ENCODE results near the gene RFNG.
A peak's percentile ranks its signal among the peaks of the same experiment; 100 is the strongest.

DNA sequence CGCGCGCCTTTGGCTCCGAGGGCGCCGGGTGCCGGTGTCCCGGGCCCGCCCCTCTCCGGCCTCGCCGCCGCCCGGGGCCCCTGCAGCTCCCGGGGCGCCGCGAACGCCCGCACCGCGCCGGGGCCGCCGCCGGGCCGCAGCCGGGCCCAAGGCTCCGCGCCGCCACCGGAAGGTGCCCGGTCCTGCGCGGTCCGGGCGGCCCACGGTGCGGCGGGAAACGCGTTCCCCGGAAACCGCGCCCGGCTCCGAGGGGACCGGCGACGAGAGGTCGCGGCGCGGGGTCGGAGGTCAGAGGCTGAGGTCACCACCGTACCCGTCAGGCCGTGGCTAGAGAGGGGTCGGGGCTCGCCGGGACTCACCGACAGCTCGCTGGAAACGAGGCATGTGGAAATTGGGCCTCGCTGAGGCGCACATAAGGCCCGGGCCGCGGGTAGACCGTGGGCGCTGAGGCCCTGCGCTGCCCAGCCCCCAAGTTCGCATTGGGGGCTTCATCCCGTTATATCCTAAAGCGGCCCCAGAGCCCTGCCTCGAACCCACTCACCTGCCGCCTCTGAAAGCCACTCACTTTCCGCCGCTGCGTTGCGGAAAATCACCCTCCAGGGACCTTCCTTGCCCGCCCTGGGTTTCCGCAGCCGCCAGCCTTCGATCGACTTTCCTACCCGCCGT lies 14.2 kb upstream of the RFNG start, which contains the start of gene DUS1L:
- TF ChIP-seq, protein P1, sequence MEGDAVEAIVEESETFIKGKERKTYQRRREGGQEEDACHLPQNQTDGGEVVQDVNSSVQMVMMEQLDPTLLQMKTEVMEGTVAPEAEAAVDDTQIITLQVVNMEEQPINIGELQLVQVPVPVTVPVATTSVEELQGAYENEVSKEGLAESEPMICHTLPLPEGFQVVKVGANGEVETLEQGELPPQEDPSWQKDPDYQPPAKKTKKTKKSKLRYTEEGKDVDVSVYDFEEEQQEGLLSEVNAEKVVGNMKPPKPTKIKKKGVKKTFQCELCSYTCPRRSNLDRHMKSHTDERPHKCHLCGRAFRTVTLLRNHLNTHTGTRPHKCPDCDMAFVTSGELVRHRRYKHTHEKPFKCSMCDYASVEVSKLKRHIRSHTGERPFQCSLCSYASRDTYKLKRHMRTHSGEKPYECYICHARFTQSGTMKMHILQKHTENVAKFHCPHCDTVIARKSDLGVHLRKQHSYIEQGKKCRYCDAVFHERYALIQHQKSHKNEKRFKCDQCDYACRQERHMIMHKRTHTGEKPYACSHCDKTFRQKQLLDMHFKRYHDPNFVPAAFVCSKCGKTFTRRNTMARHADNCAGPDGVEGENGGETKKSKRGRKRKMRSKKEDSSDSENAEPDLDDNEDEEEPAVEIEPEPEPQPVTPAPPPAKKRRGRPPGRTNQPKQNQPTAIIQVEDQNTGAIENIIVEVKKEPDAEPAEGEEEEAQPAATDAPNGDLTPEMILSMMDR (IDR thresholded peaks at IDR 0.05; ENCODE audit: insufficient read depth, low read length), result no peak
- peak; percentile 71 for TF ChIP-seq POLR2AphosphoS5 (IDR thresholded peaks at IDR 0.05; ENCODE audit: low read depth)
- TF ChIP-seq, protein P2, sequence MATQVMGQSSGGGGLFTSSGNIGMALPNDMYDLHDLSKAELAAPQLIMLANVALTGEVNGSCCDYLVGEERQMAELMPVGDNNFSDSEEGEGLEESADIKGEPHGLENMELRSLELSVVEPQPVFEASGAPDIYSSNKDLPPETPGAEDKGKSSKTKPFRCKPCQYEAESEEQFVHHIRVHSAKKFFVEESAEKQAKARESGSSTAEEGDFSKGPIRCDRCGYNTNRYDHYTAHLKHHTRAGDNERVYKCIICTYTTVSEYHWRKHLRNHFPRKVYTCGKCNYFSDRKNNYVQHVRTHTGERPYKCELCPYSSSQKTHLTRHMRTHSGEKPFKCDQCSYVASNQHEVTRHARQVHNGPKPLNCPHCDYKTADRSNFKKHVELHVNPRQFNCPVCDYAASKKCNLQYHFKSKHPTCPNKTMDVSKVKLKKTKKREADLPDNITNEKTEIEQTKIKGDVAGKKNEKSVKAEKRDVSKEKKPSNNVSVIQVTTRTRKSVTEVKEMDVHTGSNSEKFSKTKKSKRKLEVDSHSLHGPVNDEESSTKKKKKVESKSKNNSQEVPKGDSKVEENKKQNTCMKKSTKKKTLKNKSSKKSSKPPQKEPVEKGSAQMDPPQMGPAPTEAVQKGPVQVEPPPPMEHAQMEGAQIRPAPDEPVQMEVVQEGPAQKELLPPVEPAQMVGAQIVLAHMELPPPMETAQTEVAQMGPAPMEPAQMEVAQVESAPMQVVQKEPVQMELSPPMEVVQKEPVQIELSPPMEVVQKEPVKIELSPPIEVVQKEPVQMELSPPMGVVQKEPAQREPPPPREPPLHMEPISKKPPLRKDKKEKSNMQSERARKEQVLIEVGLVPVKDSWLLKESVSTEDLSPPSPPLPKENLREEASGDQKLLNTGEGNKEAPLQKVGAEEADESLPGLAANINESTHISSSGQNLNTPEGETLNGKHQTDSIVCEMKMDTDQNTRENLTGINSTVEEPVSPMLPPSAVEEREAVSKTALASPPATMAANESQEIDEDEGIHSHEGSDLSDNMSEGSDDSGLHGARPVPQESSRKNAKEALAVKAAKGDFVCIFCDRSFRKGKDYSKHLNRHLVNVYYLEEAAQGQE (IDR thresholded peaks at IDR 0.05; ENCODE audit: insufficient replicate concordance, low read depth), result no peak
